NCI-H748 (cell line): ENCODE data around the gene GDF9.
A peak's percentile ranks its signal among the peaks of the same experiment; 100 is the strongest.

Experiments used
- DNase-seq: peaks from one replicate; lab custom pipeline; 2025; ENCODE audit not compliant: unreplicated experiment; lab: John Stamatoyannopoulos, UW

The GDF9 gene

DNA sequence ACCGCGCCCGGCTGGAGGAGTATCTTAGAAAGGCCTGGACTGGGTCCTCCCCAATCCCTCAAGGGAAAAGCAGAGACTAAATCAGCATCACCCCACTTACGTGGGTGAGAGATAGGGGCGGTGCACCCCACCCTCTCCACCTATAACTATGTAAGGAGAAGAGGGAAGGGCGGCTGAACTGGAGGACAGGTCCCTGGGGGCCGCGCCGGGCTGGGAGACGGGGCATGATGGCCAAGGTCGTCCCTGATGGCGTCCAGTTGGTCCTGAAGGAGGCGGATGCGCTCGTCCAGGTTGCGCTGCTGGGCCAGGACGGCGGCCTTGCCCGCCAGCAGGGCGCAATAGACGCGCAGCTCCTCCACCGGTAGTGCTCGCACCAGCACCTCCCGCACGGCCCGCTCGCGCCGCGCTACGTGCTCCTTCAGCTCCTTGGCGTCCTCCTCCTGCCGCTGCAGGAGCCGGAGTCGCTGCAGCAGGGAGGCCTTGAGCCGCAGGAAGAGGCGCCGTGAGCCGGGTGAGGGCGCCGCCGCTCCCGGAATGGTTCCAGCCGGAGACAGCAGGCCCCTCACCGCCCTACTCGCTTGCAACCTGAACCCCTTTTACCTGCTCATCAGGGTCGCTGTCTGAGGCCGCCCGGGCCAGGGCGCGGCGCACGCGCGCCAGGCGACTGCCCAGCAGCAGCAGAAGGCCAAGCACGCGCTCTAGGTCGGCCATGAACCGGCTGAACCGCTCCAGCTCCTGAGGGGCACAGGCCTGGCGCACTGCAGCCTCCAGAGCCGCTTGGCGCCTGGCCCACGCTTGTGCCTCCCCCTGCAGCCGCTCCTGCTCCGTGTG is 43.4 kb downstream of the GDF9 start:
- DNase-seq: peak; percentile 45

DNA sequence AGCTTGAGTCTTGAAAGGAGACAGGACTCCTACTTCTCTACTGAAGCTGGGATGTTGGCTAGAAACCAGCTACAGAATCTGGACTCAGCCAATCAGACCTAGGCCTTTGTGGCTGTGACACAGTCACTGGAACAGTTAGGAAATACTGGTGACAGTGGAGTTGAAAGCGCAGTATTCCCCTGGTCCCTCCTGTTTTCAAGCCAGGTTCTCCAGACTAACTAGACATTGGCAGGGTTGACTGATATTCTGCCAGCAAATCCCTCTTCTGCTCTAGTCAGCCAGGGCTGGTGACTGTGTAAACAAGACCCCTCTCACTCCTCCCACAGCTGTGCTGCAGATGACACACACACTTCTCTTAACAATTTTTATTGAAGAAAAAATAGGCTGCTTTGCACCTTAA is 44.5 kb downstream of the GDF9 start:
- no peak for DNase-seq

DNA sequence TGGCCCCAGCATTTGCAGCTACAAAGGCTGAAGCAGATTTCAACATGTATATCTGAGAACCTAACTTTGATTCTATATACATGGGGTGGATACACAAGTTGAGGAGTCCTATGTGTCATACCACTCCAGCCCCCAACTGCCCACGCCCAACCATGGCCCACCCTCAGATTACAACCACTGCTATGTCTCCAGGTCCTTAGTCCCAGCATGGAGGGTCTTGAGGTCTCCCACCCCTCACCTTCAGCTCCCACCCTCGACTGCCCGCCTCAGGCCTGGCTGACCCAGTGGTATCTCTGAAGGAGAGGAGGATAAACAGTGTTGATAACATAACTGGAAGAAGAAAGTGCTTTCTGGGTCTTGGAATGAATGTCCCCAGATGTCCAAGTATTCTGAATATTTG is 44.9 kb downstream of the GDF9 start:
- no peak for DNase-seq

DNA sequence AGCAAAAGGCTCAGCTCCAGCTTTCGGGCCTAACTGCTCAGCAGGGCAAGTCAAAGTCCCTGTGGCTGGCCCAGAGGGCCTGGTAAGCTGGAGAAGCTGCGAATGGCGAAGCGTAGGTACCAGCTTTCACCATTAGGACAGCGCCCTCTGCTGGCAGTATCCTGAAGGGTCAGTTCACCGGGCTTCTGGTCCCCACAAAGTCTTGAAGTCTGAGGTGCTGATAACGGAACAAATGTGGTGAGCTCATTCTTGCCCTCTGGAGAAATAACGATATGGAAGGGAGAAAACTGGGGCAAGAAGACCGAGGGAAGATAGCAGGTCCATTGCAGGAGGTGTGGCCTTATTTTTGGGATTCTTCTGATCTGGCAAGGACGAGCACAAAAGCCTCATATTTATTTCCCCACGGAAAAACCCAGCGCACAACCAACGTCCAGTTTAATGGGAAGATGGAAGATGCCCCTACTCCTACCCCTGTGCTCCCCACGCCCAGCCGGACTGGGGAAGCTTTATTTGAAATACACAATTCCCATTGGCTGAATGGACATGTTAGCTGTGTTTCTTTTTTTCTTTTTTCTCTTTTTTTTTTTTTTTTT is 46.0 kb downstream of the GDF9 start:
- peak; percentile 91 for DNase-seq

DNA sequence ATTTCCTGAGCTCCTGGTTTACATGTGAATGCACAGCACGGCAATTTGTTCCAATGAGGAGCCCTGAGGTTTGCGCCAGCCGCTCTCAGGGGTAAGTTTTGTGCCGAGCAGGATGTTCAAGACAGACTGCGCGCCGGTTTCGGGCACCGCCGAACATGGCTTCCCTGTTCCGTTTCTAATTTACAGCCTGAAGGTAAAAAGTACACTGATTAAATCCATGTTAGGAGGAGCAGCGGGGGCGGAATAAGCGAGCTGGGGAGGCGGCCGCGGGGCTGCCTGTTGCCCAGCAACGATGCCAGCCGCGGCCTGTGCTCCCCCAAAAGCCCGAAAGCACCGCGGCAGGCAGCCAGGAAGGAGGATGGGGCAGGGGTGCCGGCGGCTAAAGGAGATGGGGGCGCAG is 46.8 kb downstream of the GDF9 start:
- DNase-seq: no peak

DNA sequence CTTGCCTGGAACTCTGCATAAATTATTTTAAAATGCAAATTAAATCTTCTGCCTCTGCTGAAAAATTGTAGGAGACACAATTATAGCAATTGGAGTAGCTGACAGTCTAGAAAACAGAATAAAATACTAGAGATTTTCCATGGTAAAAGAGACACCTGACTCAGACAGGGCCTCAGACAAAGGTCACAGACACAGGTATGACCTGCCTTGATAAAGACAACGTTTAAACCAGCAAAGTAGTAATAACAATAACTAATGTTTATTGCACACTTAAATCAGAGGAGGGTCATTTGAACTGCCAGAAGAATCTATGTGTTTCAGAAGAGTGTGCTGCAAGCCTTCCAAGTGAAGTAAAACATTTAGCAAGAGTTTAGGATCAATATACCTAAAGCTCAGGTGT is 49.3 kb downstream of the GDF9 start:
- no peak for DNase-seq

DNA sequence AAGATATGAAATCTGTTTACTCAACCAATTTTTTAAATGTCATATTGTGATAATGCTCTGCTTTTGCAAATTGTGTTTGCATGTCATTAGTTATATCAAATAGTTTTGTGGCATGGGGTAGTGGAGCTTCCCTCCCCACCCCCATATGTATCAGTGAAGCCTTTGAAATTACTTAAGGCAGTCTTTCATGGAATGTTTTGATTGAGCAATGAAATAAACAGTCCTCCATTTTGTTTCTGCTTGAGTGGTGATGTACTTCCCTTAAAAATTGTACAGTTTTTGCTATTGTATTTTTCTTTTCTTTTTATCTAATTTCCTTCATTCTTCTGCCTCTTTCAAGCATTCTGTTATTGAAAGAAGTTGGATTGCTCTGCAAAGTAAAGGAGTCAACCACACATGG is 49.7 kb downstream of the GDF9 start:
- DNase-seq: no peak

DNA sequence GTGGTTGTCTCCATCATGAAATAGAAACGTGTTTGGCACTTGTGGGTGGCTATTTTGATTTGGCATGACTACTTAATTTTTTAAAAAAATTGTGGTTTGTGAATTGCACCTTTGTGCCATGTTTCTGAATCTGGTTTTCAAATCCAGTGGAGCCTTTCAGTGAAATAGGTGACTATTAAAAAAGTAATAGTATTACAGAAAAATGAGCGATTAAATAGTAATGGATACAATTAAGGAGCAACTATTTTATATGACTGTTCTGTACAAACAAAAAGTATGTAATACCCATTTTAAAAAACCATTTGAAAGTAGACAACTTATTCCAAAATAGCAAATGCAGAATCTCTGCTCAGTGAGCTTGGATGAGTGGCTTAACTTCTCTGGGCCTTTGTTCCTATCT is 50.2 kb downstream of the GDF9 start:
- DNase-seq: no peak

DNA sequence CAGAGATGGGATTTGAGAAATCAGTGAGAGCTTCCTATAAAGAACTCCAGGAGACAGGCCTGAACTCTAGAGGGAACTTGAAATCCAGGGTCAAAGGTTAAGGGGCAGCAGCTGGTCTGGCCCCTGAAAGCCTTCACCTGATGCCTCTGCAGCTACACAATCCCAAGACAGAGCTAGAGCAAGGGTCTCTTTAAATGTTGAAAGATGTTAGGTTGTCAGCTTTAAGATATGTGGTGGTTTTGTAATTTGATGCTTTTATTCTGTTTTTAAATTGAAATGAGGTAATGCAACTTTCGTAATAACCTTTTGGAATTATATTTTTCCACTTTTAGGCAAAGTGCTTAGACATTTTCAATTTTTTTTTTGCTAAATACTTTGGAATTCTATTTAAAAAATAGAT is 50.8 kb downstream of the GDF9 start:
- no peak for DNase-seq

DNA sequence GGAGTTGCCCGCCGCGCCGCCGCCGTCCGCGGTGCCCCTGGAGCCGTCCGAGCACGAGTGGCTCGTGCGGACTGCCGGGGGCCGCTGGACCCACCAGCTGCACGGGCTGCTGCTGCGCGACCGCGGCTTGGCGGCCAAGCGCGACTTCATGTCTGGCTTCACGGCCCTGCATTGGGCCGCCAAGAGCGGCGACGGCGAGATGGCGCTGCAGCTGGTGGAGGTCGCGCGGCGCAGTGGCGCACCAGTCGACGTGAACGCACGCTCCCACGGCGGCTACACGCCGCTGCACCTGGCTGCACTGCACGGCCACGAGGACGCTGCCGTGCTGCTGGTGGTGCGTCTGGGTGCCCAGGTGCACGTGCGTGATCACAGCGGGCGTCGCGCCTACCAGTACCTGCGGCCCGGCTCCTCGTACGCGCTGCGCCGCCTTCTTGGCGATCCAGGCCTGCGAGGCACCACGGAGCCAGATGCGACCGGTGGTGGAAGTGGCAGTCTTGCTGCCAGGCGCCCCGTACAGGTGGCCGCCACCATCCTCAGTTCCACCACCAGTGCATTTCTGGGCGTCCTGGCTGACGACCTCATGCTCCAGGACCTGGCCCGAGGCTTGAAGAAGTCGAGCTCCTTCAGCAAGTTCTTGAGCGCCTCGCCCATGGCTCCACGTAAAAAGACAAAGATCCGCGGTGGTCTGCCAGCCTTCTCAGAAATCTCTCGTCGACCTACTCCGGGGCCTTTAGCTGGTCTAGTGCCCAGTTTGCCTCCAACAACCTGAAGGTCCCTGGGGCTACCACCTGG is 51.6 kb downstream of the GDF9 start:
- no peak for DNase-seq

DNA sequence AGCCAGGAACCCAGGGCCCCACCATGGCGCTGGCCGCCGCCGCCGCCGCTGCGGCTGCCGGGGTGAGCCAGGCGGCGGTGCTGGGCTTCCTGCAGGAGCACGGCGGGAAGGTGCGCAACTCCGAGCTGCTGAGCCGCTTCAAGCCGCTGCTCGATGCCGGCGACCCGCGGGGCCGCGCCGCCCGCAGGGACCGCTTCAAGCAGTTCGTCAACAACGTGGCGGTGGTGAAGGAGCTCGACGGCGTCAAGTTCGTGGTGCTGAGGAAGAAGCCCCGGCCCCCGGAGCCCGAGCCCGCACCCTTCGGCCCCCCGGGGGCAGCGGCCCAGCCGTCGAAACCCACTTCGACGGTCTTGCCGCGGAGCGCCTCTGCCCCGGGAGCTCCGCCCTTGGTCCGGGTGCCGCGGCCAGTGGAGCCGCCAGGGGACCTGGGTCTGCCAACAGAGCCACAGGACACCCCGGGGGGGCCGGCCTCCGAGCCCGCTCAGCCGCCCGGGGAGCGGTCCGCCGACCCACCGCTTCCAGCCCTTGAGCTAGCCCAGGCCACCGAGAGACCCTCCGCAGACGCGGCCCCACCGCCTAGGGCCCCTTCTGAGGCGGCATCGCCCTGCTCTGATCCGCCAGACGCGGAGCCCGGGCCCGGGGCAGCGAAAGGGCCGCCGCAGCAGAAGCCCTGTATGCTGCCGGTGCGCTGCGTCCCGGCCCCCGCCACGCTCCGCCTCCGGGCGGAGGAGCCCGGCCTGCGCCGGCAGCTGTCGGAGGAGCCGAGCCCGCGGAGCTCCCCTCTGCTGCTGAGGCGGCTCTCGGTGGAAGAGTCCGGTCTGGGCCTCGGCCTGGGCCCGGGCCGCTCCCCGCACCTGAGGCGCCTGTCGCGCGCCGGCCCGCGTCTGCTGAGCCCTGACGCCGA is 52.4 kb downstream of the GDF9 start:
- peak; percentile 73 for DNase-seq

DNA sequence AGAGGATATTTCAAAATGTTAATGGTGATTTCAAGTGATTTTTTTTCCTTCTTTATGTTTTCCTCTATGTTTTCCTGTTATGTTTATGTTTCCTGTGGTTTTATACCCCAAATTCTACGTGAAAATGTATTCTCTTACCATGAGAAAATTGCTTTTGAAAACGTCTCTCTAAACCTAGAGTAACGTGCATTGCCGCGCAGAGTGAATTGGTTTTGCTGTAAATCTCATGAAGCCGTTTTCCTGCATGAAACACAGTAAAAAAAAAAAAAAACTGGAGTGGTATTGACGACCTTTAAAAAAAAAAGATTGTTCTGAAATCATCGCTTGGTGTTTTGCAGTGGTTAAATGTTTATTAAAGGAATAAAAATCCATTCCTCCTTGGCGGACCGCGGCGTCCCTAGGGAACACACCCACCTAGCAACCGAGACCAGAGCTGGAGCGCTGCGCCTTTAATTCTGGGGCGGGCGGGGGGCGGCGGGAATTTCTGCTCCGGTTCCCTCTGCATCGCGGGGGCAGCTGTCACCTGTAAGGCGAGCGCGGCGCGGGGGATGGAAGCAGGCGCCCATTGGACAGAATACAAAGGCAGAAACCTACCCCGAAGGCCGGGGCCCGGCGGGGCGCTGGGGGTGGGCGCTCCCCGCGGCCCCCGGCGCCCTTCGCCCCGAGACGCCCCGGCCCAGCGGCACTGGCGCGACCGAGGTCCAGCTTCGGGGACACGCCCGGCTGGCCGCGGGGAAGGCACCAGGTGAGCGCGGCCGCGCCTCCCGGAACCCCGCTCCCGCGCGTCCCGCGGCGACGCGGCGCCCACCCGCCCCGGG is 53.3 kb downstream of the GDF9 start, which contains the start of gene SOWAHA:
Gene SOWAHA (plus strand): TSS at position 522 of the 818 bp plus-strand sequence. CDS start 320 bp downstream, outside the sequence.
- DNase-seq: peak; percentile 85

DNA sequence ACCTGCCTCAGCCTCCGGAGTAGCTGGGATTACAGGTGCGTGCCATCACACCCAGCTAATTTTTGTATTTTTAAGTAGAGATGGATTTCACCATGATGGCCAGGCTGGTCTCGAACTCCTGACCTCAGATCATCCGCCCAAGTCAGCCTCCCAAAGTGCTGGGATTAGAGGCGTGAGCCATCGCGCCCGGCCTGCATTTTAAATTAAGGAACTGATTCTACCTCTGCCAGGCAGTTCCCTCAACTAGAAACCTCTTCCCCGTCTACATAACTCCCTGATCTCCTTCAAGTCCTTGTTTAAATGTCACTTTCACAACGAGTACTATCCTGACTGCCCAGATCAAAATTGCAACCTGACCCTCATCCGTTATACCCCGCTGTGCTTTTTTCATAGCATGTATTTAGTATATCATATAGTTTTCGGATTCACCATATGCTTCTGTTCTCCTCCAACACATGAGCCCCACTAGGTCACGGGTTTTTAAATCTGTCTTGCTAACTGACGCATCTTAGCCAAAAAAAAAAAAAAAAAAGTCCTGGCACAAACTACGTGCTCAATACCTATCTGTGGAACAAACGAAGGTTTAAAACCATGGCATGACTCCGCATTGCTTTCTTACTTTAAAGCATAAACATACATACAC is 54.0 kb downstream of the GDF9 start:
- DNase-seq: peak; percentile 47
